WTC11 (cell line): ENCODE results near the gene GARIN3. TPM values are rescaled to one million over a fixed set of nuclear protein-coding genes. Genes with fewer than 3 reads are reported as not detected.

Source experiments
- ATAC-seq: fragments of 200-7000 bp; cut with Tn5 transposase; 2 replicates; pipeline ENCODE4 v1.10.0; 2021; ENCODE audit warnings: mild to moderate bottlenecking, moderate library complexity
- CTCF ChIA-PET: fragments of 300-600 bp; sonication (Branson Sonifier 250); formaldehyde crosslinking; loops from one replicate; lab custom pipeline; 2021; ENCODE audit warnings: antibody characterized with exemption; lab: Charles Lee
- POLR2A ChIA-PET: fragments of 350-600 bp; sonication (Branson Sonifier 250); formaldehyde crosslinking; loops from one replicate; lab custom pipeline; 2021; ENCODE audit warnings: antibody characterized with exemption; lab: Charles Lee
- DNase-seq: peaks from one replicate; pipeline ENCODE4 v3.0.0; 2021; ENCODE audit warnings: low spot score
- H3K27ac Mint-ChIP-seq: 2 replicates; pipeline ENCODE4 v1.8.0; 2021; ENCODE audit warnings: mixed read lengths
- H3K27me3 Mint-ChIP-seq: 2 replicates; pipeline ENCODE4 v1.8.0; 2021; ENCODE audit warnings: low read depth, mild to moderate bottlenecking, moderate library complexity, mixed read lengths
- H3K36me3 Mint-ChIP-seq: 2 replicates; pipeline ENCODE4 v1.8.0; 2021; ENCODE audit warnings: mixed read lengths
- H3K4me1 Mint-ChIP-seq: 2 replicates; pipeline ENCODE4 v1.8.0; 2022; ENCODE audit warnings: mixed read lengths
- H3K4me3 Mint-ChIP-seq: 2 replicates; pipeline ENCODE4 v1.8.0; 2021; ENCODE audit warnings: mild to moderate bottlenecking, moderate library complexity, mixed read lengths
- H3K9me3 Mint-ChIP-seq: 2 replicates; pipeline ENCODE4 v1.8.0; 2021; ENCODE audit warnings: mixed read lengths
- AFF4 ChIP-seq: sonication (generic); formaldehyde crosslinking; IDR thresholded peaks from 2 replicates; pipeline ENCODE4 v1.8.1; 2023; ENCODE audit warnings: mild to moderate bottlenecking, missing genetic modification reagents, borderline replicate concordance
- CTCF ChIP-seq: fragments of 200-600 bp; IDR thresholded peaks from 2 replicates; pipeline ENCODE4 v1.8.0; 2022; ENCODE audit warnings: antibody characterized with exemption
- ESRRA ChIP-seq: sonication (generic); formaldehyde crosslinking; IDR thresholded peaks from 2 replicates; pipeline ENCODE4 v1.8.1; 2022; ENCODE audit warnings: mild to moderate bottlenecking, missing genetic modification reagents, borderline replicate concordance
- HMGA2 ChIP-seq: fragments of 250-450 bp; sonication (Bioruptor Pico); IDR thresholded peaks from 2 replicates; pipeline ENCODE4 v1.4.0; 2021; ENCODE audit warnings: mild to moderate bottlenecking, moderate library complexity
- KAT7 ChIP-seq: sonication (generic); formaldehyde crosslinking; IDR thresholded peaks from 2 replicates; pipeline ENCODE4 v1.8.1; 2023; ENCODE audit warnings: missing genetic modification reagents, mild to moderate bottlenecking, borderline replicate concordance
- MXD4 ChIP-seq: fragments of 250-450 bp; sonication (Bioruptor Pico); IDR thresholded peaks from 2 replicates; pipeline ENCODE4 v1.8.0; 2021; ENCODE audit warnings: mild to moderate bottlenecking, moderate library complexity, borderline replicate concordance
- NR3C1 ChIP-seq: sonication (generic); formaldehyde crosslinking; conservative IDR thresholded peaks from 2 replicates; pipeline ENCODE4 v1.8.1; 2023; ENCODE audit warnings: low read depth, mild to moderate bottlenecking, missing genetic modification reagents
- PRDM15 ChIP-seq: sonication (generic); formaldehyde crosslinking; IDR thresholded peaks from 2 replicates; pipeline ENCODE4 v1.8.0; 2022; ENCODE audit warnings: missing genetic modification reagents
- ZBTB21 ChIP-seq: sonication (generic); formaldehyde crosslinking; IDR thresholded peaks from 2 replicates; pipeline ENCODE4 v1.8.1; 2023; ENCODE audit warnings: mild to moderate bottlenecking, missing genetic modification reagents, borderline replicate concordance
- ZNF219 ChIP-seq: sonication (generic); formaldehyde crosslinking; IDR thresholded peaks from 2 replicates; pipeline ENCODE4 v1.8.0; 2023; ENCODE audit warnings: missing genetic modification reagents, mild to moderate bottlenecking, borderline replicate concordance
- ZNF416 ChIP-seq: fragments of 250-450 bp; sonication (Bioruptor Pico); IDR thresholded peaks from 2 replicates; pipeline ENCODE4 v1.9.0; 2021; ENCODE audit warnings: mild to moderate bottlenecking, inconsistent platforms
- ZNF671 ChIP-seq: fragments of 250-450 bp; sonication (Bioruptor Pico); IDR thresholded peaks from 2 replicates; pipeline ENCODE4 v1.8.0; 2021; ENCODE audit warnings: mild to moderate bottlenecking
- total RNA-seq: library from RNA; stranded (reverse); gene quantifications from 3 replicates; pipeline ENCODE4 v1.2.3, GENCODE V29; 2021
- TF ChIP-seq, protein P1 (sequence below): sonication (generic); formaldehyde crosslinking; IDR thresholded peaks from 2 replicates; pipeline ENCODE4 v1.8.0; 2023; ENCODE audit warnings: missing genetic modification reagents
- TF ChIP-seq, protein P2 (sequence below): fragments of 250-450 bp; sonication (Bioruptor Pico); IDR thresholded peaks from 2 replicates; pipeline ENCODE4 v1.9.0; 2021; ENCODE audit warnings: mild to moderate bottlenecking, borderline replicate concordance
- TF ChIP-seq, protein P3 (sequence below): sonication (generic); formaldehyde crosslinking; IDR thresholded peaks from 2 replicates; pipeline ENCODE4 v1.8.0; 2022; ENCODE audit warnings: mild to moderate bottlenecking, missing genetic modification reagents
- TF ChIP-seq, protein P4 (sequence below): sonication (generic); formaldehyde crosslinking; IDR thresholded peaks from 2 replicates; pipeline ENCODE4 v1.8.1; 2023; ENCODE audit warnings: mild to moderate bottlenecking, missing genetic modification reagents

The GARIN3 gene
- total RNA-seq, 1 experiment from 2014 or later: not detected

DNA sequence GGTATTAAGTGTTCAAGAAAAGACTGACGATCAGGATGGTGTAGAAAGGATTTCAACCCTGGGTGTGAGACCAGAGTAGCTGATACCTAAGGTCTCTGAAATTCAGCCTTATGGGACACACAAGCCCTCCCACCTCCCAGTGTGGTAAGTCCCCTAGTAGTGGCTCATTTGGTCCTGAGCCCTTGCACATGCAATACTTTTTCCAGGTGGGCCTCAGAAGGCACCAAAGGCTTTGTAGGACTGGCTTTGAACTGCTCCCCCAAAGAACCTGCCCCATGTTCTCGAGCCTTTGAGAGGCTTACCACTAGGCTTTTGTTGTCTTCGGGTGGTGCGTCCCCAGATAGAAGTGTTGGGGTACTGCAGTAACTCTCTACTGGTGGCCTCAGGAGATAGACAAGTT is 803 bp downstream of the GARIN3 start:
- DNase-seq: no peak
- CTCF ChIA-PET: no interaction called here
- H3K27ac Mint-ChIP-seq: no peak overlapping the region
- TF ChIP-seq ZBTB21 (CRISPR knock-in tag) (no peak), MXD4 (CRISPR knock-in tag) (no peak), KAT7 (no peak), PRDM15 (CRISPR knock-in tag) (no peak), ESRRA (CRISPR knock-in tag) (no peak), HMGA2 (CRISPR knock-in tag) (no peak), ZNF416 (CRISPR knock-in tag) (no peak), ZNF671 (CRISPR knock-in tag) (no peak), NR3C1 (CRISPR knock-in tag) (no peak), AFF4 (no peak), ZNF219 (CRISPR knock-in tag) (no peak), CTCF (no peak)
- TF ChIP-seq, protein P1, sequence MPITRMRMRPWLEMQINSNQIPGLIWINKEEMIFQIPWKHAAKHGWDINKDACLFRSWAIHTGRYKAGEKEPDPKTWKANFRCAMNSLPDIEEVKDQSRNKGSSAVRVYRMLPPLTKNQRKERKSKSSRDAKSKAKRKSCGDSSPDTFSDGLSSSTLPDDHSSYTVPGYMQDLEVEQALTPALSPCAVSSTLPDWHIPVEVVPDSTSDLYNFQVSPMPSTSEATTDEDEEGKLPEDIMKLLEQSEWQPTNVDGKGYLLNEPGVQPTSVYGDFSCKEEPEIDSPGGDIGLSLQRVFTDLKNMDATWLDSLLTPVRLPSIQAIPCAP (CRISPR knock-in tag): no peak
- TF ChIP-seq, protein P2, sequence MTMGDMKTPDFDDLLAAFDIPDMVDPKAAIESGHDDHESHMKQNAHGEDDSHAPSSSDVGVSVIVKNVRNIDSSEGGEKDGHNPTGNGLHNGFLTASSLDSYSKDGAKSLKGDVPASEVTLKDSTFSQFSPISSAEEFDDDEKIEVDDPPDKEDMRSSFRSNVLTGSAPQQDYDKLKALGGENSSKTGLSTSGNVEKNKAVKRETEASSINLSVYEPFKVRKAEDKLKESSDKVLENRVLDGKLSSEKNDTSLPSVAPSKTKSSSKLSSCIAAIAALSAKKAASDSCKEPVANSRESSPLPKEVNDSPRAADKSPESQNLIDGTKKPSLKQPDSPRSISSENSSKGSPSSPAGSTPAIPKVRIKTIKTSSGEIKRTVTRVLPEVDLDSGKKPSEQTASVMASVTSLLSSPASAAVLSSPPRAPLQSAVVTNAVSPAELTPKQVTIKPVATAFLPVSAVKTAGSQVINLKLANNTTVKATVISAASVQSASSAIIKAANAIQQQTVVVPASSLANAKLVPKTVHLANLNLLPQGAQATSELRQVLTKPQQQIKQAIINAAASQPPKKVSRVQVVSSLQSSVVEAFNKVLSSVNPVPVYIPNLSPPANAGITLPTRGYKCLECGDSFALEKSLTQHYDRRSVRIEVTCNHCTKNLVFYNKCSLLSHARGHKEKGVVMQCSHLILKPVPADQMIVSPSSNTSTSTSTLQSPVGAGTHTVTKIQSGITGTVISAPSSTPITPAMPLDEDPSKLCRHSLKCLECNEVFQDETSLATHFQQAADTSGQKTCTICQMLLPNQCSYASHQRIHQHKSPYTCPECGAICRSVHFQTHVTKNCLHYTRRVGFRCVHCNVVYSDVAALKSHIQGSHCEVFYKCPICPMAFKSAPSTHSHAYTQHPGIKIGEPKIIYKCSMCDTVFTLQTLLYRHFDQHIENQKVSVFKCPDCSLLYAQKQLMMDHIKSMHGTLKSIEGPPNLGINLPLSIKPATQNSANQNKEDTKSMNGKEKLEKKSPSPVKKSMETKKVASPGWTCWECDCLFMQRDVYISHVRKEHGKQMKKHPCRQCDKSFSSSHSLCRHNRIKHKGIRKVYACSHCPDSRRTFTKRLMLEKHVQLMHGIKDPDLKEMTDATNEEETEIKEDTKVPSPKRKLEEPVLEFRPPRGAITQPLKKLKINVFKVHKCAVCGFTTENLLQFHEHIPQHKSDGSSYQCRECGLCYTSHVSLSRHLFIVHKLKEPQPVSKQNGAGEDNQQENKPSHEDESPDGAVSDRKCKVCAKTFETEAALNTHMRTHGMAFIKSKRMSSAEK (CRISPR knock-in tag): no peak
- TF ChIP-seq, protein P3, sequence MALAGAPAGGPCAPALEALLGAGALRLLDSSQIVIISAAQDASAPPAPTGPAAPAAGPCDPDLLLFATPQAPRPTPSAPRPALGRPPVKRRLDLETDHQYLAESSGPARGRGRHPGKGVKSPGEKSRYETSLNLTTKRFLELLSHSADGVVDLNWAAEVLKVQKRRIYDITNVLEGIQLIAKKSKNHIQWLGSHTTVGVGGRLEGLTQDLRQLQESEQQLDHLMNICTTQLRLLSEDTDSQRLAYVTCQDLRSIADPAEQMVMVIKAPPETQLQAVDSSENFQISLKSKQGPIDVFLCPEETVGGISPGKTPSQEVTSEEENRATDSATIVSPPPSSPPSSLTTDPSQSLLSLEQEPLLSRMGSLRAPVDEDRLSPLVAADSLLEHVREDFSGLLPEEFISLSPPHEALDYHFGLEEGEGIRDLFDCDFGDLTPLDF (CRISPR knock-in tag): no peak
- TF ChIP-seq, protein P4, sequence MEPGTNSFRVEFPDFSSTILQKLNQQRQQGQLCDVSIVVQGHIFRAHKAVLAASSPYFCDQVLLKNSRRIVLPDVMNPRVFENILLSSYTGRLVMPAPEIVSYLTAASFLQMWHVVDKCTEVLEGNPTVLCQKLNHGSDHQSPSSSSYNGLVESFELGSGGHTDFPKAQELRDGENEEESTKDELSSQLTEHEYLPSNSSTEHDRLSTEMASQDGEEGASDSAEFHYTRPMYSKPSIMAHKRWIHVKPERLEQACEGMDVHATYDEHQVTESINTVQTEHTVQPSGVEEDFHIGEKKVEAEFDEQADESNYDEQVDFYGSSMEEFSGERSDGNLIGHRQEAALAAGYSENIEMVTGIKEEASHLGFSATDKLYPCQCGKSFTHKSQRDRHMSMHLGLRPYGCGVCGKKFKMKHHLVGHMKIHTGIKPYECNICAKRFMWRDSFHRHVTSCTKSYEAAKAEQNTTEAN (CRISPR knock-in tag): no peak
- TF ChIP-seq, all 79 proteins: peak for 0
- peaks cover under 1% of the 10 kb centered on the region; the same call in 1 of the 2 replicates for H3K4me1 Mint-ChIP-seq
- H3K9me3 Mint-ChIP-seq: peaks cover 16% of the 10 kb centered on the region
- H3K36me3 Mint-ChIP-seq: peaks cover 16% of the 10 kb centered on the region
- POLR2A ChIA-PET: no interaction called here
- H3K4me3 Mint-ChIP-seq: no peak overlapping the region
- peaks cover 2% of the 10 kb centered on the region; the same call in 1 of the 2 replicates for H3K27me3 Mint-ChIP-seq
- ATAC-seq: no peak
